ENCODE results near the gene BCAS4.

- TF ChIP-seq, protein P1, sequence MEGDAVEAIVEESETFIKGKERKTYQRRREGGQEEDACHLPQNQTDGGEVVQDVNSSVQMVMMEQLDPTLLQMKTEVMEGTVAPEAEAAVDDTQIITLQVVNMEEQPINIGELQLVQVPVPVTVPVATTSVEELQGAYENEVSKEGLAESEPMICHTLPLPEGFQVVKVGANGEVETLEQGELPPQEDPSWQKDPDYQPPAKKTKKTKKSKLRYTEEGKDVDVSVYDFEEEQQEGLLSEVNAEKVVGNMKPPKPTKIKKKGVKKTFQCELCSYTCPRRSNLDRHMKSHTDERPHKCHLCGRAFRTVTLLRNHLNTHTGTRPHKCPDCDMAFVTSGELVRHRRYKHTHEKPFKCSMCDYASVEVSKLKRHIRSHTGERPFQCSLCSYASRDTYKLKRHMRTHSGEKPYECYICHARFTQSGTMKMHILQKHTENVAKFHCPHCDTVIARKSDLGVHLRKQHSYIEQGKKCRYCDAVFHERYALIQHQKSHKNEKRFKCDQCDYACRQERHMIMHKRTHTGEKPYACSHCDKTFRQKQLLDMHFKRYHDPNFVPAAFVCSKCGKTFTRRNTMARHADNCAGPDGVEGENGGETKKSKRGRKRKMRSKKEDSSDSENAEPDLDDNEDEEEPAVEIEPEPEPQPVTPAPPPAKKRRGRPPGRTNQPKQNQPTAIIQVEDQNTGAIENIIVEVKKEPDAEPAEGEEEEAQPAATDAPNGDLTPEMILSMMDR (IDR thresholded peaks at IDR 0.05): no peak
- TF ChIP-seq ZNF219 (CRISPR knock-in tag; IDR thresholded peaks at IDR 0.05; ENCODE audit: borderline replicate concordance) (no peak), USF2 (CRISPR knock-in tag; IDR thresholded peaks at IDR 0.05) (no peak), ZNF232 (CRISPR knock-in tag; IDR thresholded peaks at IDR 0.05) (no peak), ATF1 (CRISPR knock-in tag; IDR thresholded peaks at IDR 0.05) (no peak), ZNF423 (CRISPR knock-in tag; IDR thresholded peaks at IDR 0.05) (no peak), NFATC4 (CRISPR knock-in tag; IDR thresholded peaks at IDR 0.05) (no peak)
- TF ChIP-seq, protein P2, sequence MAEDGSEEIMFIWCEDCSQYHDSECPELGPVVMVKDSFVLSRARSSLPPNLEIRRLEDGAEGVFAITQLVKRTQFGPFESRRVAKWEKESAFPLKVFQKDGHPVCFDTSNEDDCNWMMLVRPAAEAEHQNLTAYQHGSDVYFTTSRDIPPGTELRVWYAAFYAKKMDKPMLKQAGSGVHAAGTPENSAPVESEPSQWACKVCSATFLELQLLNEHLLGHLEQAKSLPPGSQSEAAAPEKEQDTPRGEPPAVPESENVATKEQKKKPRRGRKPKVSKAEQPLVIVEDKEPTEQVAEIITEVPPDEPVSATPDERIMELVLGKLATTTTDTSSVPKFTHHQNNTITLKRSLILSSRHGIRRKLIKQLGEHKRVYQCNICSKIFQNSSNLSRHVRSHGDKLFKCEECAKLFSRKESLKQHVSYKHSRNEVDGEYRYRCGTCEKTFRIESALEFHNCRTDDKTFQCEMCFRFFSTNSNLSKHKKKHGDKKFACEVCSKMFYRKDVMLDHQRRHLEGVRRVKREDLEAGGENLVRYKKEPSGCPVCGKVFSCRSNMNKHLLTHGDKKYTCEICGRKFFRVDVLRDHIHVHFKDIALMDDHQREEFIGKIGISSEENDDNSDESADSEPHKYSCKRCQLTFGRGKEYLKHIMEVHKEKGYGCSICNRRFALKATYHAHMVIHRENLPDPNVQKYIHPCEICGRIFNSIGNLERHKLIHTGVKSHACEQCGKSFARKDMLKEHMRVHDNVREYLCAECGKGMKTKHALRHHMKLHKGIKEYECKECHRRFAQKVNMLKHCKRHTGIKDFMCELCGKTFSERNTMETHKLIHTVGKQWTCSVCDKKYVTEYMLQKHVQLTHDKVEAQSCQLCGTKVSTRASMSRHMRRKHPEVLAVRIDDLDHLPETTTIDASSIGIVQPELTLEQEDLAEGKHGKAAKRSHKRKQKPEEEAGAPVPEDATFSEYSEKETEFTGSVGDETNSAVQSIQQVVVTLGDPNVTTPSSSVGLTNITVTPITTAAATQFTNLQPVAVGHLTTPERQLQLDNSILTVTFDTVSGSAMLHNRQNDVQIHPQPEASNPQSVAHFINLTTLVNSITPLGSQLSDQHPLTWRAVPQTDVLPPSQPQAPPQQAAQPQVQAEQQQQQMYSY (CRISPR knock-in tag; IDR thresholded peaks at IDR 0.05): no peak
- TF ChIP-seq, protein P3, sequence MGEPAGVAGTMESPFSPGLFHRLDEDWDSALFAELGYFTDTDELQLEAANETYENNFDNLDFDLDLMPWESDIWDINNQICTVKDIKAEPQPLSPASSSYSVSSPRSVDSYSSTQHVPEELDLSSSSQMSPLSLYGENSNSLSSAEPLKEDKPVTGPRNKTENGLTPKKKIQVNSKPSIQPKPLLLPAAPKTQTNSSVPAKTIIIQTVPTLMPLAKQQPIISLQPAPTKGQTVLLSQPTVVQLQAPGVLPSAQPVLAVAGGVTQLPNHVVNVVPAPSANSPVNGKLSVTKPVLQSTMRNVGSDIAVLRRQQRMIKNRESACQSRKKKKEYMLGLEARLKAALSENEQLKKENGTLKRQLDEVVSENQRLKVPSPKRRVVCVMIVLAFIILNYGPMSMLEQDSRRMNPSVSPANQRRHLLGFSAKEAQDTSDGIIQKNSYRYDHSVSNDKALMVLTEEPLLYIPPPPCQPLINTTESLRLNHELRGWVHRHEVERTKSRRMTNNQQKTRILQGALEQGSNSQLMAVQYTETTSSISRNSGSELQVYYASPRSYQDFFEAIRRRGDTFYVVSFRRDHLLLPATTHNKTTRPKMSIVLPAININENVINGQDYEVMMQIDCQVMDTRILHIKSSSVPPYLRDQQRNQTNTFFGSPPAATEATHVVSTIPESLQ (CRISPR knock-in tag; IDR thresholded peaks at IDR 0.05): no peak
Observed at GRCh38 chr20:50810842-50811241, 16.0 kb downstream of the BCAS4 start.
